ENCODE data around the gene SORT1. TPM values are rescaled to one million over a fixed set of nuclear protein-coding genes. Genes with fewer than 3 reads are reported as not detected.

Gene SORT1
- polyA plus RNA-seq, 1 of the 3 experiments (the other 2 are of a cell fraction) = 8.5 TPM

- Histone ChIP-seq H2AFZ (ENCODE audit: low read depth) (no peak overlapping the region), H4K20me1 (ENCODE audit: insufficient read depth) (no peaks in the 10 kb centered on the region), H3K9me2 (no peaks in the 10 kb centered on the region), H3K36me3 (replicated peaks in 1 of 2; ENCODE audit: control insufficient read depth in 1 of 2, insufficient read depth in 2 of 2, low read length in 1 of 2) (peaks cover 0 to 8% of the 10 kb centered on the region in 2 experiments), H3K79me2 (ENCODE audit: insufficient read depth) (peaks cover 23% of the 10 kb centered on the region; the same call in 1 of the 2 replicates), H3K9me3 (no peaks in the 10 kb centered on the region), H3K27ac (ENCODE audit: low read depth in 2 of 2, low read length in 1 of 2) (peak overlapping the region in 1 of 2 experiments; percentile 88; a peak in 1 of 4 replicates), H3K27me3 (ENCODE audit: insufficient read depth) (no peaks in the 10 kb centered on the region), H3K4me1 (ENCODE audit: control insufficient read depth in 1 of 2, insufficient read depth in 2 of 2, low read depth in 1 of 2, low read length in 1 of 2) (peaks cover 0 to 26% of the 10 kb centered on the region in 2 experiments; a peak in 2 of 4 replicates), H3K4me3 (ENCODE audit: low read depth in 2 of 2, low read length in 1 of 2) (no peak overlapping the region), H3K4me2 (peak overlapping the region; percentile 13; the same call in 1 of the 2 replicates), H3F3A (replicated peaks; ENCODE audit: insufficient read depth) (peaks cover 27% of the 10 kb centered on the region), H3K9ac (no peak overlapping the region)
- TF ChIP-seq NRF1 (IDR thresholded peaks at IDR 0.05; ENCODE audit: low read depth, low read length) (no peak), RFX5 (IDR thresholded peaks at IDR 0.05; ENCODE audit: low read length) (no peak)
- DNase-seq = no peak
- 89% methylated on average over 1 of the region's 1 CpG for WGBS (ENCODE audit: low lambda C conversion rate)
- ChIA-PET POLR2A (no interaction called here), CTCF (no interaction called here)
Observed at GRCh38 chr1:109368464-109368863, 29.3 kb downstream of the SORT1 start.

GRCh38 chr1:109367626-109368025 is 30.1 kb downstream of the SORT1 start:
- ChIA-PET CTCF (interaction anchor here (0.8 kb wide), 1 partner anchor 16 kb away, joined by 3 read pairs; no protein-coding TSS in a partner anchor), POLR2A (no interaction called here)
- H3K79me2 ChIP-seq (ENCODE audit: insufficient read depth) = peaks cover 14% of the 10 kb centered on the region; the same call in 1 of the 2 replicates
- H3K9me2 ChIP-seq = no peaks in the 10 kb centered on the region
- H3K9me3 ChIP-seq = no peaks in the 10 kb centered on the region
- H3K27ac ChIP-seq (ENCODE audit: low read depth in 2 of 2, low read length in 1 of 2) = no peak overlapping the region
- TF ChIP-seq MXI1 (IDR thresholded peaks at IDR 0.05; ENCODE audit: low read depth, low read length) (no peak), USF2 (IDR thresholded peaks at IDR 0.05; ENCODE audit: borderline replicate concordance, low read depth, low read length) (no peak), TCF12 (IDR thresholded peaks at IDR 0.05) (no peak), FOXM1 (IDR thresholded peaks at IDR 0.05; ENCODE audit: low read depth) (no peak)
- H3K4me3 ChIP-seq (ENCODE audit: low read depth in 2 of 2, low read length in 1 of 2) = no peak overlapping the region
- no peak for DNase-seq
- H3K4me1 ChIP-seq (ENCODE audit: control insufficient read depth in 1 of 2, insufficient read depth in 2 of 2, low read depth in 1 of 2, low read length in 1 of 2) = peaks cover 0 to 26% of the 10 kb centered on the region in 2 experiments; a peak in 2 of 4 replicates
- no peaks in the 10 kb centered on the region for H4K20me1 ChIP-seq (ENCODE audit: insufficient read depth)
- H3K9ac ChIP-seq = no peak overlapping the region
- H3F3A ChIP-seq (replicated peaks; ENCODE audit: insufficient read depth) = peaks cover 27% of the 10 kb centered on the region
- no peaks in the 10 kb centered on the region for H3K27me3 ChIP-seq (ENCODE audit: insufficient read depth)
- 89% methylated on average over 3 of the region's 3 CpGs for WGBS (ENCODE audit: low lambda C conversion rate)
- H3K4me2 ChIP-seq = no peak overlapping the region
- no peak overlapping the region for H2AFZ ChIP-seq (ENCODE audit: low read depth)
- H3K36me3 ChIP-seq (replicated peaks in 1 of 2; ENCODE audit: control insufficient read depth in 1 of 2, insufficient read depth in 2 of 2, low read length in 1 of 2) = peaks cover 0 to 8% of the 10 kb centered on the region in 2 experiments

GRCh38 chr1:109365642-109366204 is 32.0 kb downstream of the SORT1 start:
- Histone ChIP-seq H3K27ac (ENCODE audit: low read depth in 2 of 2, low read length in 1 of 2) (no peak overlapping the region), H3K27me3 (ENCODE audit: insufficient read depth) (no peaks in the 10 kb centered on the region), H3K9me3 (no peaks in the 10 kb centered on the region), H4K20me1 (ENCODE audit: insufficient read depth) (no peaks in the 10 kb centered on the region), H3K79me2 (ENCODE audit: insufficient read depth) (peaks cover 5% of the 10 kb centered on the region; the same call in 1 of the 2 replicates), H3K4me2 (no peak overlapping the region), H3K36me3 (replicated peaks in 1 of 2; ENCODE audit: control insufficient read depth in 1 of 2, insufficient read depth in 2 of 2, low read length in 1 of 2) (peaks cover 0 to 8% of the 10 kb centered on the region in 2 experiments), H3K4me1 (ENCODE audit: control insufficient read depth in 1 of 2, insufficient read depth in 2 of 2, low read depth in 1 of 2, low read length in 1 of 2) (peaks cover 0 to 25% of the 10 kb centered on the region in 2 experiments; a peak in 2 of 4 replicates), H3K9ac (no peak overlapping the region), H3F3A (replicated peaks; ENCODE audit: insufficient read depth) (peaks cover 12% of the 10 kb centered on the region), H2AFZ (ENCODE audit: low read depth) (no peak overlapping the region), H3K9me2 (no peaks in the 10 kb centered on the region), H3K4me3 (ENCODE audit: low read depth in 2 of 2, low read length in 1 of 2) (no peak overlapping the region)
- ChIA-PET CTCF (no interaction called here), POLR2A (no interaction called here)
- TF ChIP-seq GABPA (IDR thresholded peaks at IDR 0.05; ENCODE audit: low read depth) (no peak), TCF12 (IDR thresholded peaks at IDR 0.05) (no peak)
- DNase-seq = no peak
- 93% methylated on average over 2 of the region's 2 CpGs for WGBS (ENCODE audit: low lambda C conversion rate)
